ENCODE measurements around the gene FHL3.

FHL3 gene

GRCh38 chr1:38012363-38013226 lies 7.3 kb upstream of the FHL3 start, which contains the start of gene UTP11:
TSS of gene UTP11 (plus strand) at chr1:38012734. CDS start at chr1:38012803, 69 bp downstream.
- peak; percentile 89 for DNase-seq

- DNase-seq: no peak
Observed at GRCh38 chr1:38009841-38010180, 4.5 kb upstream of the FHL3 start.

- peak; percentile 72 to 78 for DNase-seq
Observed at GRCh38 chr1:38009088-38009840, 4.0 kb upstream of the FHL3 start.

GRCh38 chr1:38006008-38006828 lies 904 bp upstream of the FHL3 start:
- DNase-seq: no peak

- DNase-seq: peak; percentile 52 to 56
Observed at GRCh38 chr1:38004284-38005108, 818 bp downstream of the FHL3 start.

GRCh38 chr1:38003261-38004250 lies 1.8 kb downstream of the FHL3 start:
- DNase-seq: no peak

- DNase-seq: no peak
Observed at GRCh38 chr1:38000529-38001455, 4.5 kb downstream of the FHL3 start.

GRCh38 chr1:38000233-38000528 lies 5.1 kb downstream of the FHL3 start:
- DNase-seq: no peak

- peak in 1 of 2 experiments; percentile 48 for DNase-seq
Observed at GRCh38 chr1:37999430-38000232, 5.7 kb downstream of the FHL3 start.

- DNase-seq: no peak
Observed at GRCh38 chr1:37998913-37999429, 6.3 kb downstream of the FHL3 start.

- DNase-seq: no peak
Observed at GRCh38 chr1:37998089-37998808, 7.1 kb downstream of the FHL3 start.

GRCh38 chr1:37997256-37998088 lies 7.8 kb downstream of the FHL3 start:
- DNase-seq: no peak

GRCh38 chr1:37995751-37996345 lies 9.5 kb downstream of the FHL3 start:
- peak; percentile 73 to 74 for DNase-seq

GRCh38 chr1:37994886-37995566 lies 10.3 kb downstream of the FHL3 start:
- peak in 1 of 2 experiments; percentile 45 for DNase-seq

- peak; percentile 61 to 62 for DNase-seq
Observed at GRCh38 chr1:37989361-37989930, 15.9 kb downstream of the FHL3 start.

- DNase-seq: no peak
Observed at GRCh38 chr1:37987679-37988078, 17.6 kb downstream of the FHL3 start.

Data from activated T-cell treated with anti-CD3 and anti-CD28 coated beads, Interleukin-2, amount 50 U/mL, for 48 hours (primary cell).